Right hindlimb (tissue), 1 donor: Measurements from ENCODE around the gene TIMM50.
A peak's percentile ranks its signal among the peaks of the same experiment; 100 is the strongest.

Experiments
- DNase-seq: peaks from one replicate; pipeline ENCODE4 v3.0.0-alpha.2; 2018

The TIMM50 gene

GRCh38 chr19:39539165-39539517 is 58.5 kb downstream of the TIMM50 start:
- DNase-seq = no peak

GRCh38 chr19:39539518-39540332 is 59.1 kb downstream of the TIMM50 start, which contains the start of gene EID2:
Gene EID2, minus strand, starts transcription at chr19:39540161. Its CDS starts 82 bp downstream, at chr19:39540079.
- DNase-seq = peak; percentile 95

- DNase-seq = no peak
Measured at GRCh38 chr19:39540333-39540673, 59.7 kb downstream of the TIMM50 start.
